Activated CD8-positive, alpha-beta memory T cell treated with anti-CD3 and anti-CD28 coated beads, Interleukin-2, amount 10 ng/mL, durations not matched to agents 7 days and 5 days (primary cell): Measurements from ENCODE around the gene XYLT1. TPM values are rescaled to one million over a fixed set of nuclear protein-coding genes. Genes with fewer than 3 reads are reported as not detected.

Experiments
- ATAC-seq: fragments of 150-1000 bp; cut with Tn5 transposase; one replicate; pipeline ENCODE4 v1.10.0; 2021; ENCODE audit warnings: moderate library complexity
- CTCF ChIA-PET: fragments of 350-600 bp; sonication (Branson Sonifier 250); formaldehyde crosslinking; loops from one replicate; lab custom pipeline; 2021; ENCODE audit warnings: antibody characterized with exemption; lab: Charles Lee
- DNase-seq: peaks from one replicate; pipeline ENCODE4 v3.0.0-alpha.2; 2020
- H3K27ac Mint-ChIP-seq: one replicate; pipeline ENCODE4 v1.8.0; 2021; ENCODE audit warnings: mild to moderate bottlenecking, mixed read lengths
- H3K27me3 Mint-ChIP-seq: one replicate; pipeline ENCODE4 v1.8.0; 2021; ENCODE audit warnings: mixed read lengths
- H3K36me3 Mint-ChIP-seq: one replicate; pipeline ENCODE4 v1.8.0; 2021; ENCODE audit warnings: mild to moderate bottlenecking, mixed read lengths
- H3K4me1 Mint-ChIP-seq: one replicate; pipeline ENCODE4 v1.8.0; 2021; ENCODE audit warnings: mixed read lengths
- H3K4me3 Mint-ChIP-seq: one replicate; pipeline ENCODE4 v1.8.0; 2021; ENCODE audit warnings: mild to moderate bottlenecking, moderate library complexity, mixed read lengths
- H3K9me3 Mint-ChIP-seq: one replicate; pipeline ENCODE4 v1.8.0; 2022; ENCODE audit warnings: low read depth, mixed read lengths
- total RNA-seq, 2 experiments: library from RNA; stranded (reverse); gene quantifications; one replicate each; pipeline ENCODE4 v1.2.3, GENCODE V29; 2021

XYLT1 gene
- total RNA-seq, 2 experiments from 2014 or later = 35.7 to 40.9 TPM

DNA sequence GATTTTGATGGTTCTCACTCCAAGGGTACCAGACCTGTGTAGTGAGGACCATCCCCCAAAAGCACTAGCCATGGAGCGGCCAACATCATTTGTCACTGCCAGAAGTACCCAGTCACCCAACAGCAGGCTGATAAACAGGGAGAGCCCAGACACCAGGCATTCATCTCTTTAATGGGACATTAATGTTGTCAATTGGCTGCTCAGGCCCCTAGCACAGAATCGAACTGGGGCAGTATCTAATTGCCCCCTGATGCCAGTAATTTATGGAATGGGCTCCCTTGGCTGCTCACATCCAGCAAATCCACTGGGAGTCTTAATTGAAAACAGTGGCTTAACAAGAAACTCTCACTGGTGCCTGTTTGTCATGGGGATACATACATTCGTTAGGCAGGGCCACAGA is 344.6 kb downstream of the XYLT1 start:
- Mint-ChIP-seq H3K27me3 (no peaks in the 10 kb centered on the region), H3K4me1 (peaks cover 11% of the 10 kb centered on the region), H3K4me3 (no peak overlapping the region), H3K27ac (no peak overlapping the region), H3K36me3 (peaks cover 51% of the 10 kb centered on the region), H3K9me3 (peaks cover 6% of the 10 kb centered on the region)
- CTCF ChIA-PET = no interaction called here
- DNase-seq (no peak), ATAC-seq (no peak)

DNA sequence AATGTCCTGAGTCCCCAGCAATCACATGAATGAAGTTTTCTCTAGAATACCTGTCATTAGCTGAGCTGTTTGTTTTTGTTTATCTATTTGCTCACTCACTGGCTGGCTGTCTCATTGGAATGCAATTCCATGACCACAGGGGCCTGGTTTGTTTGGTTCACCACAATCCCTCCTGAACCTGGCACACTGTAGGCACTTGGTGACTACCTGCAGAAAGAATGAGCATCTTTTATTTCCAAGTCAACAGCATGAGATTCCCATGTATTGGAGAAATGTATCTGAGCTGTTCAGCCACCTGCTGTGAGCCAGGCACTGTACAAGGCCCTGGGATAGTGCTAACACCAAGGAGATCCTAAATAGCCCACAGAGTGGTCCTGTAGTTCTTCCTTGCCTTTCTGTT is 345.1 kb downstream of the XYLT1 start:
- no peak for DNase-seq
- CTCF ChIA-PET = no interaction called here
- Mint-ChIP-seq H3K36me3 (peaks cover 52% of the 10 kb centered on the region), H3K4me3 (no peak overlapping the region), H3K27me3 (no peaks in the 10 kb centered on the region), H3K9me3 (peaks cover 6% of the 10 kb centered on the region), H3K27ac (no peak overlapping the region), H3K4me1 (peaks cover 6% of the 10 kb centered on the region)
- no peak for ATAC-seq

DNA sequence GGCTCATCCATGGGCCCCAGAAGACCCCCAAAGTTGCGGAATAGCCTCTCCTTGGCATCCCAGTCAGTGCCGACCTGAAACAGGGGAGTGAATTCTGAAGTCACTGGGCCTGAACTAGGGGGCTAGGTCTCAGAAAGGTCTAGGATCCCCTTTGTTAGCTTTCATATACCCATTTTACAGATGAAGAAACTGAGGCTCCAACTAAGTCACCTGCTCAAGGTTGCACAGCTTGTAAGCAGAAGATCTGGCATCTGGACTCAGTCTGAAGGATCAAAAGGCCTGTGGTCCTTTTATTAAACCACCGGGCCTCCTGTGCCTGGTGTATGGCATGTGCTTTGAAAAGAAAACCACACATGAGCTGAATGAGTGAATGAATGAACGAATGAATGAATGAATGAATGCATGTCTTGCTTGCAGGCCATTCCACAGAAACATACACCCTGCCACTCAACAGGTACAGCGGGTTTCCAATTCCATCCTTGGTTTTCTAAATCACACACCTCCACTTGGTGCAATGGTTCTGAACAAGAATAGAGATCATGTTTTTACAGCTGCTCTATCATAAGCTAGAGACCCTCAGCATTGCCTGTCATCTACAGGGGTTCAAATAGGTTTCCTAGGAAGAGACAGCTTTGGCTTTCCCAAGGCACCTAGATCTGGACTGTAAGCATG is 352.7 kb downstream of the XYLT1 start:
- Mint-ChIP-seq H3K9me3 (no peaks in the 10 kb centered on the region), H3K36me3 (peaks cover 17% of the 10 kb centered on the region), H3K27ac (no peak overlapping the region), H3K27me3 (no peaks in the 10 kb centered on the region), H3K4me3 (no peak overlapping the region), H3K4me1 (no peaks in the 10 kb centered on the region)
- ATAC-seq = no peak
- DNase-seq = no peak
- CTCF ChIA-PET = no interaction called here

GRCh38 chr16:17116595-17117322 is 354.0 kb downstream of the XYLT1 start:
- Mint-ChIP-seq H3K27ac (no peak overlapping the region), H3K9me3 (no peaks in the 10 kb centered on the region), H3K36me3 (peaks cover 17% of the 10 kb centered on the region), H3K4me1 (no peaks in the 10 kb centered on the region), H3K4me3 (no peak overlapping the region), H3K27me3 (no peaks in the 10 kb centered on the region)
- ATAC-seq = no peak
- no peak for DNase-seq
- CTCF ChIA-PET = no interaction called here

GRCh38 chr16:17109413-17109812 is 361.3 kb downstream of the XYLT1 start:
- peaks cover 22% of the 10 kb centered on the region for H3K4me1 Mint-ChIP-seq
- ATAC-seq = no peak
- no peak overlapping the region for H3K4me3 Mint-ChIP-seq
- H3K36me3 Mint-ChIP-seq = peaks cover 3% of the 10 kb centered on the region
- H3K9me3 Mint-ChIP-seq = no peaks in the 10 kb centered on the region
- no peak for DNase-seq
- no peaks in the 10 kb centered on the region for H3K27me3 Mint-ChIP-seq
- CTCF ChIA-PET = no interaction called here
- no peak overlapping the region for H3K27ac Mint-ChIP-seq

DNA sequence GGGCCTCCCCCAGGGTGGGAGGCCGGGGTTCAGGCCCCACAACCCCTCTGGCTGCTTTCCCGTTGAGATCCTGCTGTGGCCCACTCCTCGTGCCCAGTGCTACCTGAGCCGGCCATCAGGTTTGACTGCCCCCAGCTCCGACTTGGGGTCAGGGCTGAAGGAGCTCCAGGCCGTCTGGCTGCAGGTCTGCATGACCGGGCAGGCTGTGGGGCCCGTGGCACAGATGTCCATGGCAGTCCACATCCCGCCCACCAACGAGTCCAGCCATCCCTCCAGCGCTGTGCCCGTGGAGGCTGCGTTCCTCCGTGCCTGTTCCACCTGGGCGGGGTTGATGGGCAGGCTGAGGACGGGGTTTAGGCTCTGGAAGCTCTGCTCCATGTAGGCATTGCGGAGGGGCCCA is 362.2 kb downstream of the XYLT1 start:
- ATAC-seq = no peak
- Mint-ChIP-seq H3K4me1 (peaks cover 24% of the 10 kb centered on the region), H3K27me3 (no peaks in the 10 kb centered on the region), H3K27ac (no peak overlapping the region), H3K36me3 (peaks cover 3% of the 10 kb centered on the region), H3K4me3 (no peak overlapping the region), H3K9me3 (no peaks in the 10 kb centered on the region)
- CTCF ChIA-PET = no interaction called here
- no peak for DNase-seq

DNA sequence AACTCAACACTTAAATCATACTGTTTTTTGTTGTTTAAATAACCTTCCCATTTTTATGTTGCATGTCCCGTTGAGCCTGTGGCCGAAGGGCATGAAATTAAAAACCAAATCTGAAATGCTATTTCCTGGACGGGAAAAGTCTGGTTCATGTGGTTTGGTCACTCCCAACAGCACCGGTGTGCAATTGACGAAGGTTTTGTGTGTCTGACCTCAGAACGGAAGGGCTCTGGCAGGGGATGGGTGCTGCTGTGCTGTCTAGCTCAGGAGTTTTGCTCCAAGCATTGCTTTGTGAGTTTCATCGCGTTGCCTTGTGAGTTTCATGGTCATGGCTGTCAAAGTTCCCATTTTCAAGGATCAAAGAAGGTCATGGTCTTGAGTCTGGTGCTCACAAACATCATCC is 363.3 kb downstream of the XYLT1 start:
- H3K4me1 Mint-ChIP-seq = peaks cover 24% of the 10 kb centered on the region
- no peaks in the 10 kb centered on the region for H3K9me3 Mint-ChIP-seq
- peak overlapping the region; percentile 52 for H3K27ac Mint-ChIP-seq
- DNase-seq (no peak), ATAC-seq (no peak)
- CTCF ChIA-PET = interaction anchor here (1.1 kb wide), 1 partner anchor 240 kb away, joined by 3 read pairs; no protein-coding TSS in a partner anchor
- no peaks in the 10 kb centered on the region for H3K27me3 Mint-ChIP-seq
- peaks cover 3% of the 10 kb centered on the region for H3K36me3 Mint-ChIP-seq
- H3K4me3 Mint-ChIP-seq = no peak overlapping the region

- no peak for DNase-seq
- no peak overlapping the region for H3K27ac Mint-ChIP-seq
- ATAC-seq = no peak
- peaks cover 24% of the 10 kb centered on the region for H3K4me1 Mint-ChIP-seq
- CTCF ChIA-PET = interaction anchor here (1.1 kb wide), 1 partner anchor 242 kb away, joined by 3 read pairs; no protein-coding TSS in a partner anchor
- no peaks in the 10 kb centered on the region for H3K27me3 Mint-ChIP-seq
- peaks cover 7% of the 10 kb centered on the region for H3K36me3 Mint-ChIP-seq
- no peaks in the 10 kb centered on the region for H3K9me3 Mint-ChIP-seq
- no peak overlapping the region for H3K4me3 Mint-ChIP-seq
Measured at GRCh38 chr16:17106243-17106791, 364.4 kb downstream of the XYLT1 start.

GRCh38 chr16:17105239-17105797 is 365.4 kb downstream of the XYLT1 start:
- Mint-ChIP-seq H3K4me1 (peaks cover 24% of the 10 kb centered on the region), H3K9me3 (no peaks in the 10 kb centered on the region), H3K4me3 (peak overlapping the region; percentile 7), H3K27ac (peak overlapping the region; percentile 44), H3K36me3 (peaks cover 7% of the 10 kb centered on the region), H3K27me3 (no peaks in the 10 kb centered on the region)
- ATAC-seq (peak; percentile 75), DNase-seq (peak; percentile 49)
- CTCF ChIA-PET = no interaction called here

DNA sequence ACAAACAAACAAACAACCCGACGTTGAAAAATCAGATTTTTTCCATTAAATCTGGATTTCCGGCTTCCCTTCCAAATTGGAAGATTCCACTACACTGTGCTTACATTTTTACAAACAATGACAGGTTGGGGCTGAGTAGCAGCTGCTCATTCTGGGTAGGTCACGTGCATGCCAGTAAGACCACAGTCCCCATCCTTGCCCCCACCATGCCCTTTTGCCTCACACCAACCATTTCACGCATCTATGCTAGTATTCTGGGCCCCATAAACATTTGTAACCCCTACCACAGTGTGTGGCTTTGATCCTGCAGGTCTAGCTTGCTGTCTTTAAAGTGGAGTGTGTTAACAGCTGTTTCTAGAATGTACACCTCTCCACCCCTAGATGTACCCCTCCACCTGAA is 366.1 kb downstream of the XYLT1 start:
- Mint-ChIP-seq H3K4me1 (peaks cover 24% of the 10 kb centered on the region), H3K27ac (peak overlapping the region; percentile 44), H3K9me3 (no peaks in the 10 kb centered on the region), H3K4me3 (no peak overlapping the region), H3K36me3 (peaks cover 7% of the 10 kb centered on the region), H3K27me3 (no peaks in the 10 kb centered on the region)
- peak; percentile 30 for ATAC-seq
- CTCF ChIA-PET = no interaction called here
- no peak for DNase-seq

GRCh38 chr16:17103216-17103615 is 367.5 kb downstream of the XYLT1 start:
- DNase-seq (no peak), ATAC-seq (no peak)
- CTCF ChIA-PET = no interaction called here
- Mint-ChIP-seq H3K4me3 (no peak overlapping the region), H3K27me3 (no peaks in the 10 kb centered on the region), H3K9me3 (no peaks in the 10 kb centered on the region), H3K36me3 (peaks cover 5% of the 10 kb centered on the region), H3K27ac (no peak overlapping the region), H3K4me1 (peaks cover 24% of the 10 kb centered on the region)

DNA sequence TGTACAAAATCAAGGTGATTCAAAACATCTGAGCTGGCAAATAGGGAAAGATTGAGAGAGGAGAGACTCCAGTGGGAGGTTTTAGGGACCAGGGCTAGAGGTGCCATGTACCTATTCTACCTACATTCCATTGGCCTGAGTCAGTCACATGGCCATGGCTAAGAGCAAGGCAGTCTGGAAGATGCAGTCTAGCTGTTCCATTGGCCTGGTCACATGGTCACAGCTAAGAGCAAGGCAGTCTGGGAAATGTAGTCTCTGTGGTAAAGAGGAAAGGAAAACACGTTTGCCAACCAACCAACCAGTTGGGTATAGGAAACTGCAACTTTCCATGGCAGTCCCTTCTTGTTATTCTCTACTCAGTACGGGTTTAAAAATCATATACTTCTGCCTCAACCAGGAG is 369.1 kb downstream of the XYLT1 start:
- H3K27me3 Mint-ChIP-seq = no peaks in the 10 kb centered on the region
- ATAC-seq (no peak), DNase-seq (no peak)
- CTCF ChIA-PET = no interaction called here
- H3K4me1 Mint-ChIP-seq = peaks cover 19% of the 10 kb centered on the region
- H3K9me3 Mint-ChIP-seq = no peaks in the 10 kb centered on the region
- H3K36me3 Mint-ChIP-seq = peaks cover 4% of the 10 kb centered on the region
- H3K4me3 Mint-ChIP-seq = no peak overlapping the region
- H3K27ac Mint-ChIP-seq = no peak overlapping the region

DNA sequence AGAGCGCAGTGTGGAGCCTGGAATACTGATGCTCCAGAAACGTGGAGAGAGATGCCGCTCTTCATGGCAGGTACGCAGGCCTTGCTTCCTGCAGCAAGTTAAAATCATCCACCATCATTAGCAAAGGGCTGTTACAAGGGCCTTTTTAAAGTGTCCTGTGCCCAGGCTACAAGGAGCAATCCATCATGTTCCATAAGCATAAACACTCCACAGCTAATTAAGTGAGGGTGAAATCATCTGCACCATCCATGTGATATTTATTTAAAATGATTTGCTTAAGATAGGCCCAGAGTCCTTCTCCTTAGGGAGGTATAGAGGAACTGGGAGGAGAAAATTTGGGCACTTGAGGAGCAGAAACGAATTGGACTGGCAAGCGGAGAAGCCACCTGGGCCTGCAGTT is 372.1 kb downstream of the XYLT1 start:
- H3K9me3 Mint-ChIP-seq = no peaks in the 10 kb centered on the region
- no peaks in the 10 kb centered on the region for H3K27me3 Mint-ChIP-seq
- peaks cover 4% of the 10 kb centered on the region for H3K36me3 Mint-ChIP-seq
- no peak for ATAC-seq
- H3K4me1 Mint-ChIP-seq = no peaks in the 10 kb centered on the region
- CTCF ChIA-PET = no interaction called here
- no peak overlapping the region for H3K4me3 Mint-ChIP-seq
- no peak overlapping the region for H3K27ac Mint-ChIP-seq
- DNase-seq = no peak

- H3K4me1 Mint-ChIP-seq = no peaks in the 10 kb centered on the region
- ATAC-seq = no peak
Measured at GRCh38 chr16:17084130-17084529, 386.6 kb downstream of the XYLT1 start.

More at GRCh38 chr16:17084130-17084529, 386.6 kb downstream of the XYLT1 start:
- H3K27ac Mint-ChIP-seq = no peak overlapping the region
- H3K4me3 Mint-ChIP-seq = no peak overlapping the region
- no peak for DNase-seq
- no peaks in the 10 kb centered on the region for H3K9me3 Mint-ChIP-seq
- no peaks in the 10 kb centered on the region for H3K27me3 Mint-ChIP-seq
- H3K36me3 Mint-ChIP-seq = no peaks in the 10 kb centered on the region
- CTCF ChIA-PET = no interaction called here
